RWPE2 (cell line): ENCODE measurements around the gene PPFIA4.

Source experiments
- ATAC-seq: fragments of 200-7000 bp; cut with Tn5 transposase; 3 replicates; pipeline ENCODE4 v1.9.1; 2021; ENCODE audit warnings: low read depth
- DNase-seq: peaks from one replicate; pipeline ENCODE4 v3.0.0-alpha.2; 2020; ENCODE audit warnings: low spot score
- H3K27ac ChIP-seq: fragments of 450-650 bp; 2 replicates; pipeline ENCODE4 v1.5.1; 2017; ENCODE audit warnings: mild to moderate bottlenecking; ENCODE audit not compliant: poor library complexity, severe bottlenecking
- H3K27me3 ChIP-seq: fragments of 250-450 bp; sonication (Bioruptor Pico); 2 replicates; pipeline ENCODE4 v1.5.1; 2021; ENCODE audit warnings: mild to moderate bottlenecking, moderate library complexity; ENCODE audit not compliant: insufficient read depth, poor library complexity, severe bottlenecking
- H3K36me3 ChIP-seq: fragments of 250-450 bp; sonication (Bioruptor Pico); 2 replicates; pipeline ENCODE4 v1.5.1; 2020; ENCODE audit warnings: low read depth, mild to moderate bottlenecking, moderate library complexity
- H3K4me1 ChIP-seq: fragments of 250-450 bp; sonication (Bioruptor Pico); 2 replicates; pipeline ENCODE4 v1.5.1; 2021; ENCODE audit warnings: mild to moderate bottlenecking, moderate library complexity; ENCODE audit not compliant: insufficient read depth, poor library complexity, severe bottlenecking
- H3K4me3 ChIP-seq: fragments of 250-450 bp; sonication (Bioruptor Pico); 2 replicates; pipeline ENCODE4 v1.5.1; 2021; ENCODE audit warnings: mild to moderate bottlenecking, moderate library complexity; ENCODE audit not compliant: severe bottlenecking
- H3K9me3 ChIP-seq: fragments of 250-450 bp; sonication (Bioruptor Pico); 2 replicates; pipeline ENCODE4 v1.5.1; 2021; ENCODE audit warnings: mild to moderate bottlenecking, moderate library complexity; ENCODE audit not compliant: severe bottlenecking
- TF ChIP-seq, protein P1 (sequence below): fragments of 450-650 bp; IDR thresholded peaks from one replicate; pipeline ENCODE4 v1.5.1; 2017; ENCODE audit warnings: mild to moderate bottlenecking, moderate library complexity; ENCODE audit not compliant: poor library complexity, severe bottlenecking

The PPFIA4 gene

DNA sequence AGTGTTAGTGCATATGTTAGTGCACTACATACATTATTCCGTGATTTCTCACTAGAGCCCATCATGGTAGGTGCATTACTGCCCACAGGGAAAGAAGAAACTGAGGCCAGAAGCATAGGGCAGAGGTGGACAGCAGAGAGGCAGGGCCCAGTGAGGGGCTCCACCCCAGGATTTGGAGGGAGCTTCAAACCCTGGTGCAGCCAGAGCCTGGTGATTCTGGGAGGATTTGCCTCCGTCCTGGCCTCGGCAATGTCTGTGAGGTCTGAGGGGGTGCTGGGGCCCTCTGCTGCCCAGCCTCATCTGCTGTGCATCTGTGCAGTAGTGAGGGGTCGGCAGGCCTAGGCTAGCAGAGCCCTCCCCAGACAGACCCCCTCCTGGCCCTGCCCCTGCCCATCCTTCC, 22.8 kb downstream of the PPFIA4 start:
- H3K27ac ChIP-seq: no peak overlapping the region
- no peak for ATAC-seq

DNA sequence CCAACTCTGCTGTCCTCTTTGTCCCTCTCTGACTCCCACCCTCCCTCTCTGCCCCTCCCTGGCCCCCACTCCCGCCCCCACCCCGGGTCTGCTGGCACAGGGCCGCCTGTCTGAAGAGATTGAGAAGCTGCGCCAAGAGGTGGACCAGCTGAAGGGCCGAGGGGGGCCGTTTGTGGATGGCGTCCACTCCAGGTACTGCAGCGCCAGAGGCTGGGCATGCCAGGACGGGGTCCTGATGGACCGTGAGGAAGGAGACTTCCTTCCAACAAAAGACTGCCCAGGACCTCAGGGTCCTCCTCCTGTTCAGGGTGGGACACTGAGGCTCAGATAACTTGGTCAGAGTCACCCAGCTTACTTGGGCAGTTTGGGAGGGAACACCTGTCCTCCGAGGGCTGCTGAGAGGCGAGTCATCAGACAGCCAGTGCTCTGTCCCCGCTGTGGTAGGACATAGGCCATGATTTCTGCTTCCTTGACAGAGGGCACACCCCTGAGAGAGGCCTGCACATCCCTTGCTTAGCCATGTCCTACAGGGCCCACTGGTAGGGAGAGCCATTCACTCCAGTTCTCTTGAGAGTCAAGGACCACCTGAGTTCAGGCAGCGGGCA, 23.4 kb downstream of the PPFIA4 start:
- H3K4me1 ChIP-seq: peaks cover 6% of the 10 kb centered on the region
- no peak overlapping the region for H3K27ac ChIP-seq
- ATAC-seq (no peak), DNase-seq (no peak)
- H3K27me3 ChIP-seq: no peaks in the 10 kb centered on the region
- no peak overlapping the region for H3K4me3 ChIP-seq
- no peaks in the 10 kb centered on the region for H3K9me3 ChIP-seq
- 0 out of 2 replicates have a peak, but pooled peaks cover 7% of the 10 kb centered on the region for H3K36me3 ChIP-seq
- TF ChIP-seq, protein P1, sequence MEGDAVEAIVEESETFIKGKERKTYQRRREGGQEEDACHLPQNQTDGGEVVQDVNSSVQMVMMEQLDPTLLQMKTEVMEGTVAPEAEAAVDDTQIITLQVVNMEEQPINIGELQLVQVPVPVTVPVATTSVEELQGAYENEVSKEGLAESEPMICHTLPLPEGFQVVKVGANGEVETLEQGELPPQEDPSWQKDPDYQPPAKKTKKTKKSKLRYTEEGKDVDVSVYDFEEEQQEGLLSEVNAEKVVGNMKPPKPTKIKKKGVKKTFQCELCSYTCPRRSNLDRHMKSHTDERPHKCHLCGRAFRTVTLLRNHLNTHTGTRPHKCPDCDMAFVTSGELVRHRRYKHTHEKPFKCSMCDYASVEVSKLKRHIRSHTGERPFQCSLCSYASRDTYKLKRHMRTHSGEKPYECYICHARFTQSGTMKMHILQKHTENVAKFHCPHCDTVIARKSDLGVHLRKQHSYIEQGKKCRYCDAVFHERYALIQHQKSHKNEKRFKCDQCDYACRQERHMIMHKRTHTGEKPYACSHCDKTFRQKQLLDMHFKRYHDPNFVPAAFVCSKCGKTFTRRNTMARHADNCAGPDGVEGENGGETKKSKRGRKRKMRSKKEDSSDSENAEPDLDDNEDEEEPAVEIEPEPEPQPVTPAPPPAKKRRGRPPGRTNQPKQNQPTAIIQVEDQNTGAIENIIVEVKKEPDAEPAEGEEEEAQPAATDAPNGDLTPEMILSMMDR: no peak

More for the DNA sequence above, 22.8 kb downstream of the PPFIA4 start:
- Histone ChIP-seq H3K36me3 (0 out of 2 replicates have a peak, but pooled peaks cover 7% of the 10 kb centered on the region), H3K4me1 (peaks cover 6% of the 10 kb centered on the region), H3K27me3 (no peaks in the 10 kb centered on the region), H3K9me3 (no peaks in the 10 kb centered on the region), H3K4me3 (no peak overlapping the region)
- TF ChIP-seq, protein P1: no peak
- no peak for DNase-seq

DNA sequence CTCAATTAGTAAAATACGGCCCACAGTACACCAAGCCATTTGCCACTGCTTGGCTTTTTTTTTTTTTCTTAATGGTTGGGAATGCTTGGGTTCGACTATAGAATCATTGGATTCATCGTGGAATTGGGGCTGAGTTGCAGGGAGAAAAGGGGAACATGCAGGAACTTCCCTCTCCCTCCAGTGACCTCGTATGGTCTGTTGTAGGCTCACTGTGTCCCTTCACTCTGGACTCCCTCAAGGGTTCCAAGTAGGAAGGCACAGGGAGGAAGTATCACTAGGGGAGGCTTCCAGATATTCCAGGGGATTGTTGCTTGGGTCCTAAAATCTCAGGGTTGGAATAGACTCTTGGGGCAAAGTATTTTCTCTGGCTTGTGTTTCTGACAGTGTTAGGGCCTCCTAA, 24.5 kb downstream of the PPFIA4 start:
- peaks cover 6% of the 10 kb centered on the region for H3K4me1 ChIP-seq
- no peak overlapping the region for H3K4me3 ChIP-seq
- H3K9me3 ChIP-seq: no peaks in the 10 kb centered on the region
- H3K36me3 ChIP-seq: 0 out of 2 replicates have a peak, but pooled peaks cover 7% of the 10 kb centered on the region
- ATAC-seq (no peak), DNase-seq (no peak)
- H3K27ac ChIP-seq: no peak overlapping the region
- TF ChIP-seq, protein P1: no peak
- H3K27me3 ChIP-seq: no peaks in the 10 kb centered on the region

DNA sequence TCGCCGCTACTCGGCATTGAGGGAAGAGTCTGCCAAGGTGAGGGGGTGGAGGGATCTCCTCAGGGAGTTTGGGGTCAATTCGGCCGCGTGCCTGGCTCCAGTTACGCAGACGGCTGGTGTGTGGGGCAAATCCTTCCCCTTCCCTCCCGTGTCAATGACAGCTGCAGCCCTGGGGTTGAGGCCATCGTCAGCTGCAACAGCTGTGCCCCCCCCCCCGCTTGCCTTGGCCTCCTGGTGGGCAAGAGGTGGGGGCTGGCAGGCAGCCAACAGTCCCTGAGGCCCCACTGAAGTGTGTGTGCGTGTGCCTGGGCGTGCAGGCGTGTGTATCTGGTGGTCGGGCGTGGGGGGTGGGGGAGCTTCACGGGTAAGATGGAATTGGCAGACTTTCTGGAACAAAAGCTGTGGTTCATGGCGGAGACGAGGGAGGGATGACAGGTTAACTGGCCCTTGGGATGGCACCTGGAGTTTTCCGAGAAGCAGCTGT, 25.6 kb downstream of the PPFIA4 start:
- Histone ChIP-seq H3K9me3 (no peaks in the 10 kb centered on the region), H3K4me3 (no peak overlapping the region), H3K36me3 (0 out of 2 replicates have a peak, but pooled peaks cover 7% of the 10 kb centered on the region), H3K27me3 (no peaks in the 10 kb centered on the region), H3K27ac (no peak overlapping the region), H3K4me1 (peaks cover 6% of the 10 kb centered on the region)
- DNase-seq (no peak), ATAC-seq (no peak)
- TF ChIP-seq, protein P1: no peak

DNA sequence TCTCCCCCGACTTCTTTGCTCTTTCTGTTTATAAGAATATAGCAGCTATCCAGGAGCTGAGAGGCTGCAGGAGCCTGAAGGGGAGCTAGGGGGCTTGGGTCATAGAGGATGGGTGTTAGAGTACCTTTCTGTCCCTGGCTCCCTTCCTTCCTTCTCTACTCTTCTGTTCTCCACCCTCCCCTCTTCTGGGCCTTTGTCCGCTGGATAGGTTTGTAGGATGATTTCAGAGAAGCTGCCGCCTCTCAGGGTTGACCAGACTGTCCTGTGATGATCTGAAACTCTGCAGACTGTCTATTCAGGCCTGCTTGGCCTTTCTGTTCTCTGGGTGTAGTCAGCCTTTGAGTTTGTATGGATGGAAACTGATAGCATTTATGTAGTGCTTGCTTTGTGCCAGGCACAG, 26.3 kb downstream of the PPFIA4 start:
- H3K27me3 ChIP-seq: no peaks in the 10 kb centered on the region
- DNase-seq (no peak), ATAC-seq (no peak)
- TF ChIP-seq, protein P1: no peak
- H3K27ac ChIP-seq: no peak overlapping the region
- H3K4me1 ChIP-seq: peaks cover under 1% of the 10 kb centered on the region
- H3K36me3 ChIP-seq: 0 out of 2 replicates have a peak, but pooled peaks cover 4% of the 10 kb centered on the region
- H3K9me3 ChIP-seq: no peaks in the 10 kb centered on the region
- H3K4me3 ChIP-seq: no peak overlapping the region
